NCI-H2171 (cell line): ENCODE measurements around the gene IGSF23.
"Not testable (repeated sequence)": the region's sequence is repeated elsewhere in the genome, so short reads cannot be mapped to it uniquely, and the experiment has no call there.

Experiments
- DNase-seq: peaks from one replicate; lab custom pipeline; 2025; lab: John Stamatoyannopoulos, UW

Gene IGSF23

DNA sequence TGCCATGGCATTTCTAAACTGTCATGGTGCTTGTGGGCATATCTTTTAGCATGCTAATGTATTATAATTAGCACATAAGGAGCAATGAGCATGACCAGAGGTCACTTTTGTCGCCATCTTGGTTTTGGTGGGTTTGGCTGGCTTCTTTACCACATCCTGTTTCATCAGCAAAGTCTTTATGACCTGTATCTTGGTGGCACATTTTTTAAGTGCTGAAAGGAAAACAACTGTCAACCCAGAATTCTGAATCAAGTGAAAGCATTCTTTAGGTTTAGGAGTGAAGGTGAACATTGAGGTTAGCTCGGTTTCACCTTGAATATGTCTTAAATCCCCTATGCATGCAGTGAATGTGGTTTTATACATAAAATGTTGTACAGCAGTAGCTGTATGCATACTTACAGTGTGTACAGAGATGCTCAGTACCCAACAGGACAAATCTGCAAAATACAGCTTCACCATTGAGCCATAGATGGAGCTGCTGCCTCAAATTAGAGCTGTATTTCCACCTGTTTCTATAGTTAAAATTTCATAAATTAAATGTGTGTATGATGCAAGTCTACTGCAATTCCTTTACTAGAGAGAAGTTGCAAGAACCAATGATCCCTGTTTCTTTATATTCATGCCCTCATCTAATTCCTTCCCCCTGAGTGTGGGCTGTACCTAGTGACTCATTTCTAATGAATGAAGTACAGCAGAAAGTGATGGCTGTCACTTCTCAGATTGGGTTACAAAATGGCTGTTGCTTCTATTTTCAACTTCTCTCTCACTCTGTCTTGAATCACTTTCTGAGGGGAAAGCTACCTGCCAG, 25.2 kb upstream of the IGSF23 start:
- no peak for DNase-seq

DNA sequence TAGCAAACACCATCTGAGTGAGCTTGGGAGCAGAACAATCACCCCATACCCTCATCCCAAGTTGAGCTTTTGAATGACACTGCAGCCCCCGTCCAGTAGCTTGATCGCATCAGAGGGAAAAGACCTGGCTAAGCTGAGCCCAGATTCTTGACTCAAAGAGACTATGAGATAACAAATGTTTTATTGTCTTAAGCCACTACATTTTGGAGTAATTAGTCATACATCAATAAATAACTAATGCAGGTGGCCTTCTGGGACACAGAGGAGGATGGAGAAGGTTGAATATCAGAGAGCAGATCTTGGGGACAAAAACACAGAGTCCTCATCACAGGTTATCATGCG, 24.6 kb upstream of the IGSF23 start:
- no peak for DNase-seq

DNA sequence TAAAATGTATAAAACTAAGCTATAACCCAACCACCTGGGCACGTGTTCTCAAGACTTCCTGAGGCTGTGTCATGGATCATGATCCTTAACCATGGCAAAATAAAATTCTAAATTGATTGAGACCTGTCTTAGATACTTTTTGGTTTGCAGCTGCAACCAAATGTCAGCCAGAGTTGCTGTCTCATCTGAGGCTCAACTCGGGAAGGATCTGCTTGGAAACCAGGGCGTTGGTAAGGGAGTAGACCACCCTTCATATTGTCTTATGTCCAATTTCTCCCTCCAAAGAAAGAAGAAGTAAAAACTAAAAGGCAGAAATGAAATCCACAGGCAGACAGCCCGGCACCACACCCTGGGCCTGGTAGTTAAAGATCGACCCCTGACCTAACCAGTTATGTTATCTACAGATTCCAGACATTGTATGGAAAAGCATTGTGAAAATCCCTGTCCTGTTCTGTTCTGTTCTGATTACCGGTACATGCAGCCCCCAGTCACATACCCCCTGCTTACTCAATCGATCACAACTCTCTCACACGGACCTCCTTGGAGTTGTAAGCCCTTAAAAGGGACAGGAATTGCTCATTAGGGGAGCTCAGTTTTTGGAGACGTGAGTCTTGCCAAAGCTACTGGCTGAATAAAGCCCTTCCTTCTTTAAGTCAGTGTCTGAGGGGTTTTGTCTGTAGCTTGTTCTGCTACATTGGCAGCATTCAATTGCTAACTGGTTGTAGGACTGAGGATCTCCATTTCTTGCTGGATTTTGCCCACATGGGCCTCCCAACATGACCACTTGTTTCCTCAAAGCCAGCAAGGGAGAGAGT, 22.9 kb upstream of the IGSF23 start:
- no peak for DNase-seq

DNA sequence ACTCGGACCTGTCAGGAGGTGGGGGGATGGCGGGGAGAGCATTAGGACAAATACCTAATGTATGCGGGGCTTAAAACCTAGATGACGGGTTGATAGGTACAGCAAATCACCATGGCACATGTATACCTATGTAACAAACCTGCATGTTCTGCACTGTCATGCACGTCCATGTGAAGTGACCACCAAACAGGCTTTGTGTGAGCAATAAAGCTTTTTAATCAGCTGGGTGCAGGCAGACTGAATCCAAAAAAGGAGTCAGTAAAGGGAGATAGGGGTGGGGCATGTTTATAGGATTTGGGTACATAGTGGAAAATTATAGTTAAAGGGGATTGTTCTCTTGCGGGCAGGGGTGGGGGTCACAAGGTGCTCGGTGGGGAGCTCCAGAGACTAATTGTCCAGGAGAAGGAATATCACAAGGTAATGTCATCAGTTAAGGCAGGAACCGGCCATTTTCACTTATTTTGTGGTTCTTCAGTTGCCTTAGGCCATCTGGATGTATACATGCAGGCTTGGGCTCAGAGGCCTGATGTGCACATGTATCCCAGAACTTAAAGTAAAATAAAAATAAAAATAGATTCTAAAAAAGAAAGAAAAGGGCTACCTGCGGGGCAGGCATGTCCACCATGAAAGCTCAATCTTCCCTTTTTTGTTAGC, 21.9 kb upstream of the IGSF23 start:
- not testable (repeated sequence) for DNase-seq

GRCh38 chr19:44592451-44592890, 20.9 kb upstream of the IGSF23 start:
- no peak for DNase-seq

GRCh38 chr19:44593294-44593693, 20.1 kb upstream of the IGSF23 start:
- DNase-seq: no peak

DNA sequence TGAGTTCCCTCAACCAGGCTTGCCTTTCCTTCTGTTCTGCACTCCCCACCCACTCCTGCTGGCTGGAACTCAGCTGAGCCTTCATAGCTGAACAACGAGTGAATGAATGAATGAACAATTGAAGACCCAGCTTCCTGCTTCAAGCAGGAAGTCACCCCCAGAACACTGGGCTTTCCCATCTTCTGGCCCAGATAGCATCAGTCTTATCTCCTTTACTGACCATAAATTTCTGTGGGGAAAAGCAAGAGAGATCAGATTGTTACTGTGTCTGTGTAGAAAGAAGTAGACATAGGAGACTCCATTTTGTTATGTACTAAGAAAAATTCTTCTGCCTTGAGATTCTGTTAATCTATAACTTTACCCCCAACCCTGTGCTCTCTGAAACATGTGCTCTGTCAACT, 19.5 kb upstream of the IGSF23 start:
- DNase-seq: not testable (repeated sequence)

GRCh38 chr19:44596428-44597130, 16.8 kb upstream of the IGSF23 start:
- no peak for DNase-seq

DNA sequence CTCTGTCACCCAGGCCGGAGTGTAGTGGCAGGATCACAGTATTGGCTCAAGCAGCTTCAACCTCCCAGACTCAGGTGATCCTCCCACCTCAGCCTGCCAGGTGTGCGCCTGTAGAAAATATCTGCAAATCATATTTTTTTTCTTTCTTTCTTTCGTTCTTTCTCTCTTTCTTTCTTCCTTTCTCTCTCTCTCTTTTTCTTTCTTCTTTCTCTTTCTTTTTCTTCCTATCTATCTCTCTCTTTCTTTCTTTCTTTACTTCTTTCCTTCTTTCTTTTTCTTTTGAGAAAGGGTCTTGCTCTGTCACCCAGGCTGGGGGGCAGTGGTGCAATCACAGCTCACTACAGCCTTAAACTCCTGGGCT, 16.3 kb upstream of the IGSF23 start:
- no peak for DNase-seq

GRCh38 chr19:44598355-44598754, 15.0 kb upstream of the IGSF23 start:
- no peak for DNase-seq

GRCh38 chr19:44598880-44599279, 14.5 kb upstream of the IGSF23 start:
- DNase-seq: no peak

DNA sequence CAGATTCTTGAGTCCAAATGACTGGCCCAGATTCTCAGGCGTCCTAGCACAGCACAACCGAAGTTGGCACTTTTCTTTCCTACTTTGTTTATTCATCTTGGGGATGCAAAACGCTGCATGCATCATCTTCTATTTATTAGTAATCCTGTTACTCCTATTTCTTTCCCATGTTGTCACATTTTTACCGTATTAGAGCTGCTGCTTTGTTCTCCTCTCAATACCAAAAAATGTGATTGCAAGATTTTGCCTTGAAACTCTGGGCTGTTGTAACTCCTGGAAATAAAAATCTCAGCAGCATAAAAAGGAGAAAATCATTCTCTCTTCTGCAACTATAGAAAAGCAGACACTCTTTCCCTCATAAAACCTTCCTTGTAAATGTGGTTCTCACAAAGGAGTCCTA, 12.9 kb upstream of the IGSF23 start:
- DNase-seq: no peak

GRCh38 chr19:44602081-44602480, 11.3 kb upstream of the IGSF23 start:
- DNase-seq: peak; percentile 50

DNA sequence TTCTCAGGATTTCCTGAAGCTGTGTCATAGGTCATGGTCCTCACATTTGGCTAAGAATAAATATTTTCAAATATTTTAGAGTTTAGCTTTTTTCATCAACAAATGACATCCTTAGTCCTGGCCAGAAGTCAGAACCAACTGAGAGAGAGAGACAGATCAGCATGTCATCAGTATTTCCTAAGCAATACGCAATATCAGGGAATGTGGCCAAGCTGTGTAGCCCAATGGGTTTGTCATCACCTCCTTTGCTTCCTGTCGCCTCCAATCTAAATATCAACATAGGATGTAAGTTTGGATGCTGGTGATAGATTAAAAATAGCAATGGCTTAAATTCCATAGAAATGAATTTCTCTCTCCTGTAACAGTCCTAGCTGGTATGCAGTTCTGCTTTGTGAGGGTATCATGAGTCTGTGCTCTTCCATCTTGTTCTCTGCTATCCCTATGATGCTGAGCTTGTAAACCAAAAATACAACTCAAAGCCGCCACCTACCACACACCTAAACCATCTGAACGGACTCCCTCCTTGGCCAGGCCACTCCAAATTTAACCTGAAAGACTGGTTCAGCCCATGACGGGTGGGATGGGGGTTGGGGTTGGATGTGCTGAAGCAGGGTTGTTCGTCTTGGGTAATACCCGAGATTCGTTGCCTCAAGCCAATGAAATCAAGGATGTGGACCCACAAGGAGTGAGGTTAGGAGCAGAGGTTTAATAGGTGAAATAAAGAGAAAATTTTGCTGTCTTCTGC, 10.0 kb upstream of the IGSF23 start:
- DNase-seq: no peak

GRCh38 chr19:44604241-44604640, 9.1 kb upstream of the IGSF23 start:
- DNase-seq: no peak

DNA sequence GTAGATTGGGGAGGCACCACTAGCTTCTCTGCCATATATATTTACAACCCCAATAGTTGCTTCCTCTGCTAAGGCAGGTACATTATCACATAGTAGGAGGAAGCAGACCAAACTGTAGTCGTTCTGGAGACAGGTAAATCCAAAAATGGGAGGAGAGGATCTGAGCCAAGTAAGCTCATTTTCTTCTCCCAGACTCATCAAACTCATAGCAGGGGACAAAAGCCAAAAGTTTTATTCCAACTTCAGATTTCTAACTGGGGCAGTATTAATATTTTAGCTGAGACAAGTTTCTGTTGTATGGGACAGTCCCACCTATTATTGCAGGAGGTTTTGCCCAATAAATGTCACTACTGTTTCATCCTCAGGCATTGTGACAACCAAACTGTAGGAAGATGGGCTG, 7.8 kb upstream of the IGSF23 start:
- DNase-seq: no peak

GRCh38 chr19:44607049-44607448, 6.3 kb upstream of the IGSF23 start:
- no peak for DNase-seq

GRCh38 chr19:44607917-44608316, 5.4 kb upstream of the IGSF23 start:
- DNase-seq: no peak

- no peak for DNase-seq
Measured at GRCh38 chr19:44608391-44608821, 5.0 kb upstream of the IGSF23 start.

DNA sequence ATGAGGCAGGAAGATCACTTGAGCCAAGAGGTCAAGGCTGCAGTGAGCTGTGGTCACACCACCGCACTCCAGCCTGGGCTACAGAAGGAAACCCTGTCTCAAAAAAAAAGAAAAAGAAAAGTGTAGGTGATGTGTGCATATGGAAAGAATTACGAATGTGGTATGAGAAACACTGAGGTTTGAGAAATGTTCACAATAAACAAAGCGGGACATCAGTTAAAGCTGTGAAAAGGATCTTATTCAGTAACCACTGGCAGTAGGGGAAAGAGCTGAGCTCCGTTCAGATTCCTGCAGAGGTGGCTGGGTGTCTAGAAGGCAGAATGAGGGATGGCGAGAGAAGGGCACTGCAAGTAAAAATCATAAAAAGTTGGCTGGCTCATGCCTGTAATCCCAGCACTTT, 4.1 kb upstream of the IGSF23 start:
- DNase-seq: no peak

DNA sequence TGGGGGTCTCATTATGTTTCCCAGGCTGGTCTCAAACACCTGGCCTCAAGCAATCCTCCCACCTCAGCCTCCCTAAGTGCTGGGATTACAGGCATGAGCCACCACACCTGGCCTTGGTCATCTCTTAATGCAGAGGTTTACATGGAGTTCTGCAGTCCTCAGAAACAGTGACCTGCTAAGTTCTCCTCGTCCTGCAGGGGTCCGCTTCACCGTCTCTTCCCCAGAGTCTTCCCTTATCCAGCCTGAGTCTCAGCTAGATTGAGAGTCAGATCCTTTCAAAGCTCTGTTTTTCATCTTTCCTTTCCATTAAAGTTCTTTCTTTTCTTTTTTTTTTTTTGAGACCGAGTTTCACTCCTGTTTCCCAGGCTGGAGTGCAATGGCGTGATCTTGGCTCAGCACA, 2.9 kb upstream of the IGSF23 start:
- DNase-seq: not testable (repeated sequence)
